ENCODE data around the gene GTF3C2.

GTF3C2 gene

GRCh38 chr2:27298391-27299080 lies 58.0 kb downstream of the GTF3C2 start:
- no peak for DNase-seq

GRCh38 chr2:27297195-27297594 lies 59.4 kb downstream of the GTF3C2 start:
- DNase-seq: no peak

GRCh38 chr2:27296481-27296880 lies 60.1 kb downstream of the GTF3C2 start:
- DNase-seq: no peak

GRCh38 chr2:27294928-27295327 lies 61.6 kb downstream of the GTF3C2 start:
- no peak for DNase-seq

GRCh38 chr2:27291865-27292264 lies 64.7 kb downstream of the GTF3C2 start:
- DNase-seq: no peak

- DNase-seq: no peak
Observed at GRCh38 chr2:27290549-27290948, 66.0 kb downstream of the GTF3C2 start.

- no peak for DNase-seq
Observed at GRCh38 chr2:27288610-27289009, 68.0 kb downstream of the GTF3C2 start.

- DNase-seq: no peak
Observed at GRCh38 chr2:27285481-27285880, 71.1 kb downstream of the GTF3C2 start.

GRCh38 chr2:27284996-27285395 lies 71.6 kb downstream of the GTF3C2 start:
- DNase-seq: no peak

GRCh38 chr2:27282892-27283291 lies 73.7 kb downstream of the GTF3C2 start:
- DNase-seq: no peak

GRCh38 chr2:27281855-27282559 lies 74.6 kb downstream of the GTF3C2 start, which contains the start of gene TRIM54:
TRIM54 (plus strand) TSS chr2:27282429; CDS start chr2:27282732, 303 bp downstream.
- no peak for DNase-seq

- DNase-seq: no peak
Observed at GRCh38 chr2:27281442-27281841, 75.1 kb downstream of the GTF3C2 start.

GRCh38 chr2:27280826-27281225 lies 75.7 kb downstream of the GTF3C2 start:
- DNase-seq: no peak

GRCh38 chr2:27278010-27278409 lies 78.6 kb downstream of the GTF3C2 start:
- no peak for DNase-seq

Data from nucleus accumbens (tissue), 56 donors.